Trophoblast cell (in vitro differentiated cells and primary cell): Measurements from ENCODE around the gene FTSJ3.

Experiments
- DNase-seq, 2 donors: peaks; one replicate each; pipeline ENCODE4 v3.0.0-alpha.2; 2016
- H2AFZ ChIP-seq: 2 replicates; pipeline ENCODE4 v1.6.1; 2013; ENCODE audit warnings: low read length, moderate library complexity, mild to moderate bottlenecking; ENCODE audit not compliant: insufficient read depth, poor library complexity
- H2AK5ac ChIP-seq: 2 replicates; pipeline ENCODE4 v1.6.1; 2013; ENCODE audit warnings: mild to moderate bottlenecking, low read length
- H2BK120ac ChIP-seq: 2 replicates; pipeline ENCODE4 v1.6.1; 2013; ENCODE audit warnings: low read length, mild to moderate bottlenecking, moderate library complexity; ENCODE audit not compliant: insufficient read depth, poor library complexity
- H2BK12ac ChIP-seq: 2 replicates; pipeline ENCODE4 v1.6.1; 2013; ENCODE audit warnings: mild to moderate bottlenecking, low read length, moderate library complexity
- H2BK5ac ChIP-seq: 2 replicates; pipeline ENCODE4 v1.6.1; 2013; ENCODE audit warnings: low read length, low read depth, moderate library complexity, mild to moderate bottlenecking; ENCODE audit not compliant: poor library complexity
- H3K14ac ChIP-seq: 2 replicates; pipeline ENCODE4 v1.6.1; 2013; ENCODE audit warnings: mild to moderate bottlenecking, low read length
- H3K18ac ChIP-seq: 2 replicates; pipeline ENCODE4 v1.6.1; 2013; ENCODE audit warnings: mild to moderate bottlenecking, low read length
- H3K23ac ChIP-seq: 2 replicates; pipeline ENCODE4 v1.6.1; 2013; ENCODE audit warnings: low read length
- H3K27ac ChIP-seq: 2 replicates; pipeline ENCODE4 v1.5.1; 2013; ENCODE audit warnings: low read depth, mild to moderate bottlenecking, inconsistent platforms, low read length, moderate library complexity
- H3K27me3 ChIP-seq: 2 replicates; pipeline ENCODE4 v1.6.1; 2013; ENCODE audit warnings: inconsistent platforms, mild to moderate bottlenecking, low read length, moderate library complexity; ENCODE audit not compliant: insufficient read depth
- H3K36me3 ChIP-seq, 2 experiments: 1 replicate in 1 of 2; 2 replicates in 1 of 2; pipeline ENCODE4 v1.6.1; 2013; ENCODE audit warnings: low read length in 2 of 2, mild to moderate bottlenecking in 2 of 2, moderate library complexity in 1 of 2; ENCODE audit not compliant: insufficient read depth in 2 of 2, control insufficient read depth in 1 of 2
- H3K4ac ChIP-seq: 2 replicates; pipeline ENCODE4 v1.6.1; 2013; ENCODE audit warnings: low read depth, mild to moderate bottlenecking, low read length, moderate library complexity
- H3K4me1 ChIP-seq, 2 experiments: 1 replicate in 1 of 2; 2 replicates in 1 of 2; pipeline ENCODE4 v1.6.1; 2013; ENCODE audit warnings: low read length in 2 of 2, mild to moderate bottlenecking in 2 of 2, moderate library complexity in 1 of 2; ENCODE audit not compliant: insufficient read depth in 2 of 2, control insufficient read depth in 1 of 2
- H3K4me2 ChIP-seq: 2 replicates; pipeline ENCODE4 v1.6.1; 2013; ENCODE audit warnings: inconsistent platforms, mild to moderate bottlenecking, low read length, moderate library complexity
- H3K4me3 ChIP-seq: 2 replicates; pipeline ENCODE4 v1.5.1; 2013; ENCODE audit warnings: mild to moderate bottlenecking, low read depth, low read length, inconsistent platforms
- H3K79me1 ChIP-seq: one replicate; pipeline ENCODE4 v1.6.1; 2013; ENCODE audit warnings: low read length
- H3K79me2 ChIP-seq: 2 replicates; pipeline ENCODE4 v1.6.1; 2013; ENCODE audit warnings: low read length, mild to moderate bottlenecking; ENCODE audit not compliant: control insufficient read depth, insufficient read depth, poor library complexity
- H3K9ac ChIP-seq: 2 replicates; pipeline ENCODE4 v1.6.1; 2013; ENCODE audit warnings: mild to moderate bottlenecking, low read length
- H3K9me3 ChIP-seq: 2 replicates; pipeline ENCODE4 v1.6.1; 2013; ENCODE audit warnings: low read depth, mild to moderate bottlenecking, control low read depth, inconsistent platforms, low read length; ENCODE audit not compliant: insufficient read depth
- H4K12ac ChIP-seq: 2 replicates; pipeline ENCODE4 v1.6.1; 2013; ENCODE audit warnings: low read depth, mild to moderate bottlenecking, low read length, moderate library complexity
- H4K8ac ChIP-seq: 2 replicates; pipeline ENCODE4 v1.6.1; 2013; ENCODE audit warnings: low read depth, mild to moderate bottlenecking, low read length, moderate library complexity
- H4K91ac ChIP-seq: one replicate; pipeline ENCODE4 v1.6.1; 2013; ENCODE audit warnings: low read depth, mild to moderate bottlenecking, low read length, moderate library complexity
- WGBS: extraction: QIAGEN DNeasy Blood & Tissue Kit; methylation state at CpG from one replicate; pipeline ENCODE4 v1.1.7; 2013; ENCODE audit warnings: missing lambda C conversion rate; ENCODE audit not compliant: insufficient read length, insufficient coverage; ENCODE audit errors: extremely low coverage; 5-methylcytosine and 5-hydroxymethylcytosine counted together

The FTSJ3 gene

GRCh38 chr17:63774969-63775265 lies 52.5 kb downstream of the FTSJ3 start:
- H4K12ac ChIP-seq, result no peak overlapping the region
- no peak overlapping the region for H3K18ac ChIP-seq
- H3K79me1 ChIP-seq, result peaks cover 12% of the 10 kb centered on the region
- no peak overlapping the region for H3K14ac ChIP-seq
- peak overlapping the region; percentile 58 for H3K4me3 ChIP-seq
- H4K8ac ChIP-seq, result no peak overlapping the region
- no peak overlapping the region for H2BK5ac ChIP-seq
- peak overlapping the region; percentile 83 for H3K4ac ChIP-seq
- H3K9ac ChIP-seq, result peak overlapping the region; percentile 89
- H4K91ac ChIP-seq, result no peak overlapping the region
- H3K4me2 ChIP-seq, result peak overlapping the region; percentile 75
- H3K27ac ChIP-seq, result no peak overlapping the region
- H3K27me3 ChIP-seq, result no peaks in the 10 kb centered on the region
- H3K79me2 ChIP-seq, result peaks cover 33% of the 10 kb centered on the region
- peaks cover 9 to 15% of the 10 kb centered on the region in 2 experiments for H3K36me3 ChIP-seq
- H3K9me3 ChIP-seq, result no peaks in the 10 kb centered on the region
- H2BK120ac ChIP-seq, result no peak overlapping the region
- WGBS, result no CpG with 5 or more reads among the region's 4 CpGs
- no peak overlapping the region for H2AFZ ChIP-seq
- no peak overlapping the region for H2BK12ac ChIP-seq
- DNase-seq, result no peak
- H3K4me1 ChIP-seq, result peaks cover 3 to 4% of the 10 kb centered on the region in 2 experiments
- H3K23ac ChIP-seq, result no peak overlapping the region
- H2AK5ac ChIP-seq, result no peak overlapping the region

- peak within 1 kb of the TSS; percentile 88 for H3K14ac ChIP-seq
- peak within 1 kb of the TSS; percentile 95 for H3K27ac ChIP-seq
- H3K4me2 ChIP-seq, result peak within 1 kb of the TSS; percentile 96
- DNase-seq, result peak; percentile 33 to 40
- H2BK120ac ChIP-seq, result peak within 1 kb of the TSS; percentile 65
- peaks cover 9 to 14% of the 10 kb centered on the region in 2 experiments for H3K36me3 ChIP-seq
- peaks cover 12% of the 10 kb centered on the region for H3K79me1 ChIP-seq
- peak within 1 kb of the TSS; percentile 45 for H2AK5ac ChIP-seq
- H2BK12ac ChIP-seq, result no peak within 1 kb of the TSS
- peak within 1 kb of the TSS; percentile 96 for H3K4me3 ChIP-seq
- peak within 1 kb of the TSS; percentile 94 for H3K18ac ChIP-seq
- H4K12ac ChIP-seq, result peak within 1 kb of the TSS; percentile 93
- peak within 1 kb of the TSS; percentile 78 for H2BK5ac ChIP-seq
- peak within 1 kb of the TSS; percentile 87 for H4K91ac ChIP-seq
- H2AFZ ChIP-seq, result peak within 1 kb of the TSS; percentile 84
- H3K79me2 ChIP-seq, result peaks cover 30% of the 10 kb centered on the region
- H3K23ac ChIP-seq, result no peak within 1 kb of the TSS
- no peaks in the 10 kb centered on the region for H3K27me3 ChIP-seq
- H4K8ac ChIP-seq, result peak within 1 kb of the TSS; percentile 83
- peak within 1 kb of the TSS; percentile 83 for H3K4ac ChIP-seq
- no peaks in the 10 kb centered on the region for H3K9me3 ChIP-seq
- peak within 1 kb of the TSS; percentile 89 for H3K9ac ChIP-seq
- H3K4me1 ChIP-seq, result peaks cover 2 to 4% of the 10 kb centered on the region in 2 experiments
- WGBS, result no CpG with 5 or more reads among the region's 67 CpGs
Observed at GRCh38 chr17:63774141-63774968, 53.1 kb downstream of the FTSJ3 start, which contains the start of gene DDX42. Gene DDX42, plus strand, starts transcription at chr17:63774170. Its CDS starts 12,880 bp downstream, at chr17:63787050.

- WGBS, result no CpG with 5 or more reads among the region's 74 CpGs
- H2AK5ac ChIP-seq, result peak within 1 kb of the TSS; percentile 36
- peak within 1 kb of the TSS; percentile 65 for H2BK120ac ChIP-seq
- H3K79me2 ChIP-seq, result peaks cover 29% of the 10 kb centered on the region
- peak within 1 kb of the TSS; percentile 83 for H4K8ac ChIP-seq
- peak within 1 kb of the TSS; percentile 95 for H3K27ac ChIP-seq
- H2AFZ ChIP-seq, result peak within 1 kb of the TSS; percentile 84
- H3K4ac ChIP-seq, result peak within 1 kb of the TSS; percentile 85
- H3K4me1 ChIP-seq, result peaks cover 0 to 4% of the 10 kb centered on the region in 2 experiments
- peaks cover 5 to 9% of the 10 kb centered on the region in 2 experiments for H3K36me3 ChIP-seq
- peak within 1 kb of the TSS; percentile 93 for H4K12ac ChIP-seq
- H2BK5ac ChIP-seq, result peak within 1 kb of the TSS; percentile 78
- DNase-seq, result peak; percentile 99 to 100
- H3K9me3 ChIP-seq, result no peaks in the 10 kb centered on the region
- peak within 1 kb of the TSS; percentile 96 for H3K4me3 ChIP-seq
- peak within 1 kb of the TSS; percentile 87 for H4K91ac ChIP-seq
- peak within 1 kb of the TSS; percentile 88 for H3K14ac ChIP-seq
- no peak within 1 kb of the TSS for H3K23ac ChIP-seq
- peak within 1 kb of the TSS; percentile 96 for H3K4me2 ChIP-seq
- H3K9ac ChIP-seq, result peak within 1 kb of the TSS; percentile 89
- H3K18ac ChIP-seq, result peak within 1 kb of the TSS; percentile 94
- peaks cover 12% of the 10 kb centered on the region for H3K79me1 ChIP-seq
- no peaks in the 10 kb centered on the region for H3K27me3 ChIP-seq
- H2BK12ac ChIP-seq, result no peak within 1 kb of the TSS
Observed at GRCh38 chr17:63773272-63774140, 54.0 kb downstream of the FTSJ3 start, which contains the start of gene CCDC47. Gene CCDC47, minus strand, starts transcription at chr17:63773597. Its CDS starts 7,422 bp downstream, at chr17:63766175.

- peaks cover 12% of the 10 kb centered on the region for H3K79me1 ChIP-seq
- no peaks in the 10 kb centered on the region for H3K9me3 ChIP-seq
- H4K8ac ChIP-seq, result peak overlapping the region; percentile 67
- no peaks in the 10 kb centered on the region for H3K27me3 ChIP-seq
- no CpG with 5 or more reads among the region's 7 CpGs for WGBS
- H3K9ac ChIP-seq, result peak overlapping the region; percentile 89
- peak overlapping the region; percentile 67 for H4K91ac ChIP-seq
- peak overlapping the region; percentile 16 for H2BK120ac ChIP-seq
- DNase-seq, result peak in 1 of 2 donors; percentile 32
- peak overlapping the region; percentile 68 for H3K27ac ChIP-seq
- peak overlapping the region; percentile 23 for H2BK5ac ChIP-seq
- H2AFZ ChIP-seq, result peak overlapping the region; percentile 84
- H3K14ac ChIP-seq, result peak overlapping the region; percentile 49
- peaks cover 0 to 4% of the 10 kb centered on the region in 2 experiments for H3K4me1 ChIP-seq
- H3K4ac ChIP-seq, result peak overlapping the region; percentile 85
- H3K18ac ChIP-seq, result peak overlapping the region; percentile 22
- no peak overlapping the region for H2AK5ac ChIP-seq
- peaks cover 5 to 7% of the 10 kb centered on the region in 2 experiments for H3K36me3 ChIP-seq
- H4K12ac ChIP-seq, result no peak overlapping the region
- no peak overlapping the region for H2BK12ac ChIP-seq
- H3K4me2 ChIP-seq, result peak overlapping the region; percentile 96
- H3K4me3 ChIP-seq, result peak overlapping the region; percentile 94
- no peak overlapping the region for H3K23ac ChIP-seq
- H3K79me2 ChIP-seq, result peaks cover 28% of the 10 kb centered on the region
Observed at GRCh38 chr17:63772801-63773271, 54.6 kb downstream of the FTSJ3 start.
